A673 (cell line): ENCODE results near the gene TARBP1.

Experiments used
- EZH2 ChIP-seq: fragments of 200-600 bp; sonication (generic); IDR thresholded peaks from 2 replicates; pipeline ENCODE4 v1.6.1; 2017; ENCODE audit warnings: borderline replicate concordance, low read depth, mild to moderate bottlenecking, mixed read lengths, antibody characterized with exemption, low read length; ENCODE audit not compliant: poor library complexity, severe bottlenecking
- TF ChIP-seq, protein P1 (sequence below): fragments of 300-800, 200-600 bp; sonication (generic); conservative IDR thresholded peaks from 2 replicates; pipeline ENCODE4 v1.5.1; 2017; ENCODE audit warnings: low read depth, mild to moderate bottlenecking, antibody characterized with exemption, low read length, moderate library complexity, mixed read lengths

DNA sequence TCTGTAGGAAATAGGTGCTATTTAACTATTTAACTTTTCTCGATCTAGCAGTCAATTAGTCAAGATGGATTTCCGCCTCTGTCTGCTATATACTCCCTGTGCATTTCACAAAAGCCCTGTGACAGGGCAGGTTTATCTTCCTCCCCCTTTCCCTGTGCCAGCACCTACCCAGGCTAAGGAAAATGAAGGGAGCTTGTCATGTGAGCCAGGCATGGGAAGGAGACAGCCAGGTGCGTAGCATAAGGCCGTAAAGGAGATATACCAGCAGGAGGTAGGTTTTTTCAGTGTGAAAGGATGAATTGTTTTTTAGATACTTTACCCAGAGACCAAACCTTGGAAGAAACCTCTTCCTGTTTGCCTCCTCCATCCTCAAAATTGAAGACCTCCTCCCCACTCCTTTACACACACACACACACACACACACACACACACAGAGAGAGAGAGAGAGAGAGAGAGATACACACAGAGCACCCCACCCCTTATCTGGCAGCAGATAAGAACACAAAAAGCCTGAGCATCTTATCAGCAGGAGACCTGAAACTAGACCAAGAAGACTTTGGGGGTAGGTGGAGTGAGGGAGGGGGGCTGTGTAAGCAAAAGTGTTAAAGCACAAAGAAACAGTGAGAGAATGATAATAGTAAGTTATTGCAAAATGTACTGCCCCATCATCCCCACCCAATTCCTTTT lies 12.0 kb upstream of the TARBP1 start:
- TF ChIP-seq EZH2 = no peak
- TF ChIP-seq, protein P1, sequence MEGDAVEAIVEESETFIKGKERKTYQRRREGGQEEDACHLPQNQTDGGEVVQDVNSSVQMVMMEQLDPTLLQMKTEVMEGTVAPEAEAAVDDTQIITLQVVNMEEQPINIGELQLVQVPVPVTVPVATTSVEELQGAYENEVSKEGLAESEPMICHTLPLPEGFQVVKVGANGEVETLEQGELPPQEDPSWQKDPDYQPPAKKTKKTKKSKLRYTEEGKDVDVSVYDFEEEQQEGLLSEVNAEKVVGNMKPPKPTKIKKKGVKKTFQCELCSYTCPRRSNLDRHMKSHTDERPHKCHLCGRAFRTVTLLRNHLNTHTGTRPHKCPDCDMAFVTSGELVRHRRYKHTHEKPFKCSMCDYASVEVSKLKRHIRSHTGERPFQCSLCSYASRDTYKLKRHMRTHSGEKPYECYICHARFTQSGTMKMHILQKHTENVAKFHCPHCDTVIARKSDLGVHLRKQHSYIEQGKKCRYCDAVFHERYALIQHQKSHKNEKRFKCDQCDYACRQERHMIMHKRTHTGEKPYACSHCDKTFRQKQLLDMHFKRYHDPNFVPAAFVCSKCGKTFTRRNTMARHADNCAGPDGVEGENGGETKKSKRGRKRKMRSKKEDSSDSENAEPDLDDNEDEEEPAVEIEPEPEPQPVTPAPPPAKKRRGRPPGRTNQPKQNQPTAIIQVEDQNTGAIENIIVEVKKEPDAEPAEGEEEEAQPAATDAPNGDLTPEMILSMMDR = no peak
